Chondrocyte (in vitro differentiated cells): ENCODE measurements around the gene TSHZ2. TPM values are rescaled to one million over a fixed set of nuclear protein-coding genes. Genes with fewer than 3 reads are reported as not detected.

Experiments used
- DNase-seq: peaks from one replicate; pipeline ENCODE4 v3.0.0; 2021; ENCODE audit warnings: mixed read lengths, low spot score
- H3K27ac Mint-ChIP-seq: one replicate; pipeline ENCODE4 v1.8.0; 2021; ENCODE audit warnings: mild to moderate bottlenecking, moderate library complexity, mixed read lengths; ENCODE audit not compliant: unreplicated experiment
- H3K27me3 Mint-ChIP-seq: 2 replicates; pipeline ENCODE4 v1.8.0; 2021; ENCODE audit warnings: low read depth, mixed read lengths
- H3K36me3 Mint-ChIP-seq: 2 replicates; pipeline ENCODE4 v1.8.0; 2021; ENCODE audit warnings: low read depth, mixed read lengths
- H3K4me1 Mint-ChIP-seq: 2 replicates; pipeline ENCODE4 v1.8.0; 2021; ENCODE audit warnings: low read depth, mild to moderate bottlenecking, mixed read lengths
- H3K4me3 Mint-ChIP-seq: one replicate; pipeline ENCODE4 v1.8.0; 2021; ENCODE audit warnings: mild to moderate bottlenecking, moderate library complexity, mixed read lengths; ENCODE audit not compliant: unreplicated experiment
- H3K9me3 Mint-ChIP-seq: 2 replicates; pipeline ENCODE4 v1.8.0; 2021; ENCODE audit warnings: low read depth, mixed read lengths
- CTCF ChIP-seq: fragments of 200-600 bp; sonication (generic); IDR thresholded peaks from 2 replicates; pipeline ENCODE4 v1.5.0; 2021; ENCODE audit warnings: antibody characterized with exemption, mild to moderate bottlenecking, moderate library complexity
- total RNA-seq: library from RNA; stranded (reverse); gene quantifications from 3 replicates; pipeline ENCODE4 v1.2.1, GENCODE V29; 2021

The TSHZ2 gene
- total RNA-seq, 1 donor from 2014 or later, result 0.37 TPM

- TF ChIP-seq CTCF, result no peak
- H3K4me1 Mint-ChIP-seq, result peaks cover 10% of the 10 kb centered on the region
- H3K4me3 Mint-ChIP-seq, result no peak overlapping the region
- no peaks in the 10 kb centered on the region for H3K27me3 Mint-ChIP-seq
- DNase-seq, result no peak
- no peaks in the 10 kb centered on the region for H3K36me3 Mint-ChIP-seq
- H3K27ac Mint-ChIP-seq, result no peak overlapping the region
- peaks cover 2% of the 10 kb centered on the region for H3K9me3 Mint-ChIP-seq
These were observed 358.5 kb downstream of the TSHZ2 start for GRCh38 chr20:53330601-53331140.

DNA sequence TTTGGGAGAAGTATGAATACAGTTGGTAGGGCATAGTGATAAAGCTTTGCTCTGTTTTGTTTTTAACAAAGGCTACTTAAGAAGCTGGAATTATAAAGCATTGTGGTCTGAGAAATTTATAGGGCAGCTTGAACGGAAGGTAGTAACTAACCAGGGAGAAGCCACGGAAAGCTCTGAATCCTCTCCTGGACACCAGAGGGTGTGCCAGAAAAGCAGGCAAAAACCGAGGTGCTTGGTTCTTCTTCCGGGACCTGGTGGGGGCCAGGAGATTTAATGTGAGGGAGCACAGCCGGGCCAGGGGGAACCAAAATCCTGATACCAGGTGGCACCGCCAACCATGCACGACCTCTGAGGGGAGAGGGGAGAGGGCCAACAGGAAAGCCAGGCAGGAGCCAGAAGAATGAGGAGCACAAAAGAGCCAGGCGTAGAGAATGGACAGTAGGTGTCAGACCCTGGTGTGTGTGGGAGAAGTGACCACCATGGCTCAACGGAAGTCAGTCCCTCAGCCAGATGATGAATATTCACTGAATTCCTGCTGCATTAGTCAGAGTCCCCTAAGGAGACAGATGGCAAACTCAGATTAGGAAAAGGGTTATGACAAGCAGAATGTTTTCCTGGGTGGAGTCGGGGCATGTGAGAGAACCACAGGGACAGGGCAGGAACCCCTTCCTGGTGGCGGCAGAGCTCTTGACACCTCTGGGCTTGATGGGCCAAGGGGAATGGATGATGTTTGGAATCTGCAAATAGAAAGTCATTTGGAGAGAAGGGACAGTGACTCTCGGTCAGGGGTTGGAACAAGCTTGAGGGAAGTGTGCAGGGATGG is 359.2 kb downstream of the TSHZ2 start:
- H3K27me3 Mint-ChIP-seq, result no peaks in the 10 kb centered on the region
- peaks cover 10% of the 10 kb centered on the region for H3K4me1 Mint-ChIP-seq
- DNase-seq, result no peak
- no peak overlapping the region for H3K4me3 Mint-ChIP-seq
- no peak for TF ChIP-seq CTCF
- no peaks in the 10 kb centered on the region for H3K36me3 Mint-ChIP-seq
- peaks cover 2% of the 10 kb centered on the region for H3K9me3 Mint-ChIP-seq
- H3K27ac Mint-ChIP-seq, result no peak overlapping the region

DNA sequence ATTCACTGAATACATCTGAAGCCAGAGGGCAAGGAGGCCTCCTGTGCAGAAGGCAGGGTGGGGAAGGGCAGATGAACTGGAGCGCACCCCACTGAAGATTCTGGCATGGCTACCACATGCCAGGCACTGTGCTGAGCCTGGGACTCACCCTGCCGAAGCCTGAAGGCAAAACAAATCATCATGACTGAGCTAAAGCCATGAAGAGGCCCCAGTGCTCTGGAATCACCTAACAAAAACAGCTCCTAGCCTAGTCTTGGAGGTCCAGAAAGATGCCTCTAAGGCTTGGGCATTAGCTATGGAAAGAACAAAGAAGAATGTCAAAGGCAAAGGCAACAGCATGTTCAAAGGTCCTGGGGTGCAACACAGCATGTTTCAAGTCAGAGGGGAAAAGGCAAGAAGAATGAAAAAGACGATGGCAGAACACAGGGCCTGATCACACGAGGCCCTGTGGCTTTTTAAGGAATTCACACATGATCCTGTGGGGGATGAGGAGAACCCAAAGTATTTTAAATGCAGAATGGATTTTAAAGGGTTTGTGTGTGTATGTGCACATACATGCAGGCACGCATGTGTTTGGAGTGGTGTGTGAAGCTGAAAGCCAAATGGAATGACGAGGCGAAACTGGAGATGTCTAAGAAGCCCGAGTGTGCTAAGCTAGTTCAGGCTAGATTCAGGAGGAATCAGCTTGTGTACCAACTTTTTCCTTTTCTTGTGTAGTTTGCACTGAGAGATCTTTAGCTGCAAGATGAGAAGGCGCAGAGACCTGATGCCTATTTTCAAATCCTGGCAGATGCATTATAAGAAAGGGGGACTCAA is 360.1 kb downstream of the TSHZ2 start:
- no peaks in the 10 kb centered on the region for H3K27me3 Mint-ChIP-seq
- TF ChIP-seq CTCF, result no peak
- H3K4me1 Mint-ChIP-seq, result peaks cover 10% of the 10 kb centered on the region
- no peak overlapping the region for H3K4me3 Mint-ChIP-seq
- no peaks in the 10 kb centered on the region for H3K9me3 Mint-ChIP-seq
- no peak overlapping the region for H3K27ac Mint-ChIP-seq
- DNase-seq, result no peak
- no peaks in the 10 kb centered on the region for H3K36me3 Mint-ChIP-seq

GRCh38 chr20:53334861-53335260 is 362.7 kb downstream of the TSHZ2 start:
- no peaks in the 10 kb centered on the region for H3K36me3 Mint-ChIP-seq
- TF ChIP-seq CTCF, result no peak
- no peaks in the 10 kb centered on the region for H3K27me3 Mint-ChIP-seq
- H3K27ac Mint-ChIP-seq, result no peak overlapping the region
- H3K4me1 Mint-ChIP-seq, result peaks cover 10% of the 10 kb centered on the region
- no peak overlapping the region for H3K4me3 Mint-ChIP-seq
- H3K9me3 Mint-ChIP-seq, result no peaks in the 10 kb centered on the region
- no peak for DNase-seq

DNA sequence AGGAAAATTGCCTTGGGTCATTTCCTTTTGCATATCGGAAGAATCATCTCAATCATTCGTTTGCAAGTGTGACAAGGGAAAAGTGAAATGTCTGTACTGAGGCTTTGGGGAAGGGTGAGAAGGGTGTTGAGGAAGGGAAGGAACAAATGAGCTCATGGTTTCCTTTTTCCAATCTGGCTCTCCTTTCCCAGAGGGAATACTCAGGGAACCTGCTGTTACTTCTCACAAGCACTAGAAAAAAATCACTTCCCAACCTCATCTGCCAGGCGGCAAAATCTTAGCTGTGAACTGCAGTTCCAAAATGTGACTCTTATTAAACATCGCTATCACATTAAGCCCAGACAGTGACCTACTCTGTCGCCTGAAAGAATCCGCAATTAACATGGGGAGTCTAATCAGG is 363.4 kb downstream of the TSHZ2 start:
- no peak overlapping the region for H3K4me3 Mint-ChIP-seq
- no peak for DNase-seq
- TF ChIP-seq CTCF, result no peak

More for the DNA sequence above, 363.4 kb downstream of the TSHZ2 start:
- Mint-ChIP-seq H3K27ac (no peak overlapping the region), H3K9me3 (no peaks in the 10 kb centered on the region), H3K27me3 (no peaks in the 10 kb centered on the region), H3K36me3 (no peaks in the 10 kb centered on the region), H3K4me1 (peaks cover 10% of the 10 kb centered on the region)
